Daoy (cell line): ENCODE results near the gene TMED3. TPM values are rescaled to one million over a fixed set of nuclear protein-coding genes. Genes with fewer than 3 reads are reported as not detected.

ENCODE experiments used
- DNase-seq: peaks from one replicate; pipeline ENCODE4 v3.0.0-alpha.2; 2015; ENCODE audit warnings: low read depth
- total RNA-seq: library from RNA; depleted of rRNA; stranded (reverse); fragments of >200 nt; shearing (Covaris generic); gene quantifications from 2 replicates; pipeline ENCODE4 v1.2.3, GENCODE V29; 2014; rRNA removed

Gene TMED3
- 78.0 and 86.1 TPM in 2 replicates for total RNA-seq

GRCh38 chr15:79310985-79311900, at the start of gene TMED3:
Gene TMED3 (plus strand): TSS chr15:79311112. CDS start chr15:79311250, 138 bp downstream.
- peak; percentile 91 for DNase-seq

GRCh38 chr15:79261836-79262235, 49.1 kb upstream of the TMED3 start:
- no peak for DNase-seq

- DNase-seq: no peak
Observed at GRCh38 chr15:79265167-79265566, 45.7 kb upstream of the TMED3 start.

- no peak for DNase-seq
Observed at GRCh38 chr15:79265987-79266579, 44.8 kb upstream of the TMED3 start.

GRCh38 chr15:79282371-79283251, 28.3 kb upstream of the TMED3 start, which contains the start of gene ANKRD34C:
Gene ANKRD34C (plus strand): TSS chr15:79282722. CDS start chr15:79293285, 10,563 bp downstream.
- DNase-seq: no peak

- DNase-seq: peak; percentile 23
Observed at GRCh38 chr15:79283252-79284048, 27.5 kb upstream of the TMED3 start.

GRCh38 chr15:79290642-79291275, 20.2 kb upstream of the TMED3 start:
- no peak for DNase-seq

- no peak for DNase-seq
Observed at GRCh38 chr15:79292011-79292410, 18.9 kb upstream of the TMED3 start.

- no peak for DNase-seq
Observed at GRCh38 chr15:79294075-79294474, 16.8 kb upstream of the TMED3 start.

GRCh38 chr15:79296583-79296982, 14.3 kb upstream of the TMED3 start:
- DNase-seq: no peak

- DNase-seq: no peak
Observed at GRCh38 chr15:79299126-79299840, 11.6 kb upstream of the TMED3 start.

- DNase-seq: no peak
Observed at GRCh38 chr15:79299841-79300235, 11.1 kb upstream of the TMED3 start.

- no peak for DNase-seq
Observed at GRCh38 chr15:79307251-79307650, 3.7 kb upstream of the TMED3 start.

- DNase-seq: no peak
Observed at GRCh38 chr15:79308874-79309273, 2.0 kb upstream of the TMED3 start.

- DNase-seq: no peak
Observed at GRCh38 chr15:79310612-79310984, 314 bp upstream of the TMED3 start.

GRCh38 chr15:79311901-79312553, 1.1 kb downstream of the TMED3 start:
- peak; percentile 4 for DNase-seq

GRCh38 chr15:79314186-79314585, 3.3 kb downstream of the TMED3 start:
- DNase-seq: no peak

- no peak for DNase-seq
Observed at GRCh38 chr15:79314811-79315210, 3.9 kb downstream of the TMED3 start.

GRCh38 chr15:79315623-79316328, 4.9 kb downstream of the TMED3 start:
- no peak for DNase-seq
